ENCODE results near the gene LDLR.

GRCh38 chr19:11168568-11168967 is 79.3 kb downstream of the LDLR start:
- no peak for TF ChIP-seq CTCF (IDR thresholded peaks at IDR 0.05)
- no peak for TF ChIP-seq POLR2A (IDR thresholded peaks at IDR 0.05)

Data from upper lobe of left lung (tissue), 4 donors.